Measurements from ENCODE around the gene LST1. TPM values are rescaled to one million over a fixed set of nuclear protein-coding genes. Genes with fewer than 3 reads are reported as not detected.
"Not testable (repeated sequence)": the region's sequence is repeated elsewhere in the genome, so short reads cannot be mapped to it uniquely, and the experiment has no call there.

LST1 gene
- total RNA-seq, 1 experiment from 2014 or later = not detected

DNA sequence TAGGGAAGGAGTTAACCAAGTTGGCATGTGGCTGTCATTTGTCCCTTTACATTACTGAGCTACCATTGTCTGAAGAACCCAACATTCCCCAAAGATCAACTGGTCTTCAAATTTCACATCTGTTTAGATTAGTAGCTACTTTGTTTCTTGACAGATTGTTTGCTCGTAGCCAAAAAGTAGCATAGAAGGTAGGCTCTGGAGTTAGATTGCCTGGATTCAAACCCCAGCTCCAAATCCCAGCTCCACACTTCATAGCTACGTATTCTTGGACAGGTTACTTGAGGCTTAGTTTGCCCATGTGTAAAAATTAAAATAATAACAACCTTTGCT is 37.6 kb upstream of the LST1 start:
- no peak for DNase-seq (ENCODE audit: low read depth, low spot score)
- intact Hi-C loops (cut with micrococcal nuclease; ENCODE audit: unreplicated experiment) (no loop called here), in situ Hi-C loops (cut with HindIII; ENCODE audit: low pct_unique_long_range_greater_than_20kb, low sequenced_read_pairs) (no loop called here)
- TF ChIP-seq, protein P1, sequence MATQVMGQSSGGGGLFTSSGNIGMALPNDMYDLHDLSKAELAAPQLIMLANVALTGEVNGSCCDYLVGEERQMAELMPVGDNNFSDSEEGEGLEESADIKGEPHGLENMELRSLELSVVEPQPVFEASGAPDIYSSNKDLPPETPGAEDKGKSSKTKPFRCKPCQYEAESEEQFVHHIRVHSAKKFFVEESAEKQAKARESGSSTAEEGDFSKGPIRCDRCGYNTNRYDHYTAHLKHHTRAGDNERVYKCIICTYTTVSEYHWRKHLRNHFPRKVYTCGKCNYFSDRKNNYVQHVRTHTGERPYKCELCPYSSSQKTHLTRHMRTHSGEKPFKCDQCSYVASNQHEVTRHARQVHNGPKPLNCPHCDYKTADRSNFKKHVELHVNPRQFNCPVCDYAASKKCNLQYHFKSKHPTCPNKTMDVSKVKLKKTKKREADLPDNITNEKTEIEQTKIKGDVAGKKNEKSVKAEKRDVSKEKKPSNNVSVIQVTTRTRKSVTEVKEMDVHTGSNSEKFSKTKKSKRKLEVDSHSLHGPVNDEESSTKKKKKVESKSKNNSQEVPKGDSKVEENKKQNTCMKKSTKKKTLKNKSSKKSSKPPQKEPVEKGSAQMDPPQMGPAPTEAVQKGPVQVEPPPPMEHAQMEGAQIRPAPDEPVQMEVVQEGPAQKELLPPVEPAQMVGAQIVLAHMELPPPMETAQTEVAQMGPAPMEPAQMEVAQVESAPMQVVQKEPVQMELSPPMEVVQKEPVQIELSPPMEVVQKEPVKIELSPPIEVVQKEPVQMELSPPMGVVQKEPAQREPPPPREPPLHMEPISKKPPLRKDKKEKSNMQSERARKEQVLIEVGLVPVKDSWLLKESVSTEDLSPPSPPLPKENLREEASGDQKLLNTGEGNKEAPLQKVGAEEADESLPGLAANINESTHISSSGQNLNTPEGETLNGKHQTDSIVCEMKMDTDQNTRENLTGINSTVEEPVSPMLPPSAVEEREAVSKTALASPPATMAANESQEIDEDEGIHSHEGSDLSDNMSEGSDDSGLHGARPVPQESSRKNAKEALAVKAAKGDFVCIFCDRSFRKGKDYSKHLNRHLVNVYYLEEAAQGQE (IDR thresholded peaks at IDR 0.05; ENCODE audit: insufficient read depth in 1 of 2, low read depth in 2 of 2, low read length in 1 of 2) = no peak
- TF ChIP-seq POLR2AphosphoS5 (IDR thresholded peaks at IDR 0.05; ENCODE audit: low read depth, low read length) = no peak
- TF ChIP-seq CTCF (IDR thresholded peaks at IDR 0.05) = no peak
- TF ChIP-seq SIN3A (IDR thresholded peaks at IDR 0.05; ENCODE audit: borderline replicate concordance, insufficient read depth, low read depth, low read length) = no peak
- TF ChIP-seq TCF7L2 (IDR thresholded peaks at IDR 0.05; ENCODE audit: low read depth, low read length) = no peak
- H3K27ac ChIP-seq (ENCODE audit: low read length) = peak overlapping the region; percentile 96
- peaks cover 7% of the 10 kb centered on the region for H3K4me1 ChIP-seq (ENCODE audit: control insufficient read depth, insufficient read depth, low read length)
- ATAC-seq = no peak
- no peaks in the 10 kb centered on the region for H3K9me3 ChIP-seq (ENCODE audit: control insufficient read depth, insufficient read depth, low read depth, low read length)
- CTCF ChIA-PET = interaction anchor here (0.6 to 4.2 kb wide), 2 partner anchors 49 to 69 kb away, joined by 10 to 37 read pairs; no protein-coding TSS in a partner anchor
- no peaks in the 10 kb centered on the region for H3K36me3 ChIP-seq (ENCODE audit: control insufficient read depth, insufficient read depth, low read length)
- no peaks in the 10 kb centered on the region for H3K27me3 ChIP-seq (ENCODE audit: control insufficient read depth, insufficient read depth, low read length)
- POLR2A ChIA-PET = interaction anchor here (1.0 kb wide), 1 partner anchor 30 kb away, joined by 3 read pairs; no protein-coding TSS in a partner anchor
- H3K4me3 ChIP-seq (ENCODE audit: low read depth in 2 of 2, low read length in 2 of 2) = peak overlapping the region; percentile 60 to 80
- BruUV-seq (replicated peaks) = no TSS peak

GRCh38 chr6:31551371-31551770 is 34.7 kb upstream of the LST1 start:
- intact Hi-C loops (cut with micrococcal nuclease; ENCODE audit: unreplicated experiment) = loop anchor here (1.0 kb wide), 1 partner anchor 46 kb away; no protein-coding TSS in a partner anchor
- DNase-seq (ENCODE audit: low read depth, low spot score); BruUV-seq (replicated peaks); H3K27ac ChIP-seq (ENCODE audit: low read length); H3K27me3 ChIP-seq (ENCODE audit: control insufficient read depth, insufficient read depth, low read length); in situ Hi-C loops (cut with HindIII; ENCODE audit: low pct_unique_long_range_greater_than_20kb, low sequenced_read_pairs); H3K4me1 ChIP-seq (ENCODE audit: control insufficient read depth, insufficient read depth, low read length); H3K36me3 ChIP-seq (ENCODE audit: control insufficient read depth, insufficient read depth, low read length); H3K9me3 ChIP-seq (ENCODE audit: control insufficient read depth, insufficient read depth, low read depth, low read length); H3K4me3 ChIP-seq (ENCODE audit: low read depth in 2 of 2, low read length in 2 of 2); ATAC-seq: not testable (repeated sequence)
- CTCF ChIA-PET = interaction anchor here (0.8 to 1.7 kb wide), 6 partner anchors 27 to 47 kb away, joined by 3 to 22 read pairs (median 6); no protein-coding TSS in a partner anchor
- POLR2A ChIA-PET = interaction anchor here (0.5 to 0.6 kb wide), 2 partner anchors 48 to 354 kb away, joined by 3 to 4 read pairs; no protein-coding TSS in a partner anchor

GRCh38 chr6:31556307-31556706 is 29.8 kb upstream of the LST1 start:
- no peak for DNase-seq (ENCODE audit: low read depth, low spot score)
- CTCF ChIA-PET = no interaction called here
- no peak overlapping the region for H3K4me3 ChIP-seq (ENCODE audit: low read depth in 2 of 2, low read length in 2 of 2)
- H3K27ac ChIP-seq (ENCODE audit: low read length) = no peak overlapping the region
- peaks cover 10% of the 10 kb centered on the region for H3K36me3 ChIP-seq (ENCODE audit: control insufficient read depth, insufficient read depth, low read length)
- POLR2A ChIA-PET = interaction anchor here (0.9 kb wide), 1 partner anchor 32 kb away, joined by 4 read pairs; no protein-coding TSS in a partner anchor
- H3K27me3 ChIP-seq (ENCODE audit: control insufficient read depth, insufficient read depth, low read length) = no peaks in the 10 kb centered on the region
- intact Hi-C loops (cut with micrococcal nuclease; ENCODE audit: unreplicated experiment) (no loop called here), in situ Hi-C loops (cut with HindIII; ENCODE audit: low pct_unique_long_range_greater_than_20kb, low sequenced_read_pairs) (no loop called here)
- BruUV-seq (replicated peaks) = no TSS peak
- peaks cover 13% of the 10 kb centered on the region for H3K4me1 ChIP-seq (ENCODE audit: control insufficient read depth, insufficient read depth, low read length)
- TF ChIP-seq TCF7L2 (IDR thresholded peaks at IDR 0.05; ENCODE audit: low read depth, low read length) (no peak), POLR2AphosphoS5 (IDR thresholded peaks at IDR 0.05; ENCODE audit: low read depth, low read length) (no peak), SIN3A (IDR thresholded peaks at IDR 0.05; ENCODE audit: borderline replicate concordance, insufficient read depth, low read depth, low read length) (no peak), CTCF (IDR thresholded peaks at IDR 0.05) (no peak)
- TF ChIP-seq, protein P1 (IDR thresholded peaks at IDR 0.05; ENCODE audit: insufficient read depth in 1 of 2, low read depth in 2 of 2, low read length in 1 of 2) = no peak
- no peaks in the 10 kb centered on the region for H3K9me3 ChIP-seq (ENCODE audit: control insufficient read depth, insufficient read depth, low read depth, low read length)
- ATAC-seq = no peak
